SK-N-SH (cell line): ENCODE data around the gene PPHLN1. TPM values are rescaled to one million over a fixed set of nuclear protein-coding genes. Genes with fewer than 3 reads are reported as not detected.

ENCODE experiments used
- CTCF ChIA-PET: fragments of 300-600, 350-600 bp; formaldehyde crosslinking; extraction: SDS; loops from one replicate; lab custom pipeline; 2021; lab: Yijun Ruan, JAX
- POLR2A ChIA-PET: fragments of 350-600 bp; sonication (Branson Sonifier 250); formaldehyde crosslinking; extraction: SDS; loops from one replicate; lab custom pipeline; 2020; ENCODE audit warnings: antibody characterized with exemption, inconsistent platforms; lab: Yijun Ruan, JAX
- DNase-seq: peaks from one replicate; pipeline ENCODE4 v3.0.0; 2012
- H2AFZ ChIP-seq: fragments of 200-600 bp; sonication (generic); 2 replicates; pipeline ENCODE4 v1.8.1; 2016; ENCODE audit warnings: antibody characterized with exemption, mild to moderate bottlenecking, low read depth
- H3F3A ChIP-seq: fragments of 200-600 bp; sonication (generic); replicated peaks from 2 replicates; pipeline ENCODE3; 2016; ENCODE audit warnings: antibody characterized with exemption, mild to moderate bottlenecking; ENCODE audit not compliant: insufficient read depth
- H3K27ac ChIP-seq, 2 experiments: fragments of 200-500 bp in 1 of 2; fragments of 200-600 bp in 1 of 2; sonication (Bioruptor generic) in 1 of 2; sonication (generic), shearing (Covaris generic) in 1 of 2; 2 replicates each; pipeline versions ENCODE4 v1.5.1 to v1.6.1; 2014 to 2016; ENCODE audit warnings: low read depth in 2 of 2, inconsistent platforms in 1 of 2, low read length in 1 of 2, mild to moderate bottlenecking in 1 of 2, mixed read lengths in 1 of 2
- H3K27me3 ChIP-seq: fragments of 200-600 bp; sonication (generic), shearing (Covaris generic); 2 replicates; pipeline ENCODE4 v1.6.1; 2016; ENCODE audit warnings: mixed run types; ENCODE audit not compliant: insufficient read depth
- H3K36me3 ChIP-seq, 2 experiments: fragments of 200-500 bp in 1 of 2; fragments of 200-600 bp in 1 of 2; sonication (Bioruptor generic) in 1 of 2; sonication (generic) in 1 of 2; replicated peaks in 1 of 2; 2 replicates each; pipeline versions ENCODE3 to v1.5.1; 2014 to 2016; ENCODE audit warnings: low read length in 1 of 2, mild to moderate bottlenecking in 1 of 2; ENCODE audit not compliant: insufficient read depth in 2 of 2, control insufficient read depth in 1 of 2
- H3K4me1 ChIP-seq, 2 experiments: fragments of 200-500 bp in 1 of 2; fragments of 200-600 bp in 1 of 2; sonication (Bioruptor generic) in 1 of 2; sonication (generic), shearing (Covaris generic) in 1 of 2; 2 replicates each; pipeline versions ENCODE4 v1.5.1 to v1.6.1; 2014 to 2016; ENCODE audit warnings: low read depth in 1 of 2, low read length in 1 of 2, mixed run types in 1 of 2; ENCODE audit not compliant: insufficient read depth in 2 of 2, control insufficient read depth in 1 of 2
- H3K4me2 ChIP-seq: fragments of 200-600 bp; sonication (generic), shearing (Covaris generic); 2 replicates; pipeline ENCODE4 v1.6.1; 2017; ENCODE audit warnings: mixed run types
- H3K4me3 ChIP-seq, 2 experiments: fragments of 200-500 bp in 1 of 2; fragments of 200-600 bp in 1 of 2; sonication (Bioruptor generic) in 1 of 2; sonication (generic), shearing (Covaris generic) in 1 of 2; 2 replicates each; pipeline versions ENCODE4 v1.5.1 to v1.8.1; 2014 to 2016; ENCODE audit warnings: low read depth in 2 of 2, inconsistent platforms in 1 of 2, low read length in 1 of 2, mild to moderate bottlenecking in 1 of 2, mixed read lengths in 1 of 2, moderate library complexity in 1 of 2
- H3K79me2 ChIP-seq: fragments of 200-600 bp; sonication (generic); 2 replicates; pipeline ENCODE4 v1.8.1; 2017; ENCODE audit warnings: mild to moderate bottlenecking; ENCODE audit not compliant: insufficient read depth
- H3K9ac ChIP-seq: fragments of 200-600 bp; sonication (generic); 2 replicates; pipeline ENCODE4 v1.6.1; 2017; ENCODE audit warnings: mixed run types
- H3K9me2 ChIP-seq: fragments of 200-600 bp; sonication (generic); 2 replicates; pipeline ENCODE4 v1.6.1; 2017; ENCODE audit warnings: mixed run types
- H3K9me3 ChIP-seq: fragments of 200-600 bp; sonication (generic); 2 replicates; pipeline ENCODE4 v1.6.1; 2017; ENCODE audit warnings: mixed run types, mild to moderate bottlenecking, moderate library complexity
- H4K20me1 ChIP-seq: fragments of 200-600 bp; sonication (generic); 2 replicates; pipeline ENCODE4 v1.6.1; 2017; ENCODE audit warnings: mild to moderate bottlenecking, mixed run types; ENCODE audit not compliant: insufficient read depth
- CHD2 ChIP-seq: fragments of 150-350 bp; IDR thresholded peaks from 2 replicates; pipeline ENCODE4 v1.6.1; 2018; ENCODE audit warnings: low read length; ENCODE audit not compliant: partially characterized antibody
- ELF1 ChIP-seq: IDR thresholded peaks from 2 replicates; pipeline ENCODE4 v1.4.0; 2012
- EP300 ChIP-seq, 2 experiments: IDR thresholded peaks; 2 replicates each; pipeline versions ENCODE4 v1.4.0 to v1.6.1; 2012; ENCODE audit warnings: borderline replicate concordance in 1 of 2, low read depth in 1 of 2, low read length in 1 of 2
- EZH2phosphoT487 ChIP-seq: fragments of 200-600 bp; sonication (generic); IDR thresholded peaks from 2 replicates; pipeline ENCODE4 v1.6.1; 2017; ENCODE audit warnings: low read depth, mixed run types, mild to moderate bottlenecking, antibody characterized with exemption, moderate library complexity, borderline replicate concordance
- FOSL2 ChIP-seq: IDR thresholded peaks from 2 replicates; pipeline ENCODE4 v1.4.0; 2012; ENCODE audit warnings: low read depth, mild to moderate bottlenecking, moderate library complexity, borderline replicate concordance
- FOXM1 ChIP-seq: IDR thresholded peaks from 2 replicates; pipeline ENCODE4 v1.4.0; 2012; ENCODE audit warnings: low read depth, mild to moderate bottlenecking
- GABPA ChIP-seq: IDR thresholded peaks from 2 replicates; pipeline ENCODE4 v1.4.0; 2012; ENCODE audit warnings: low read depth, mild to moderate bottlenecking
- GATA2 ChIP-seq: sonication (generic); formaldehyde crosslinking; IDR thresholded peaks from 2 replicates; pipeline ENCODE4 v1.5.0; 2020; ENCODE audit warnings: mild to moderate bottlenecking, missing genetic modification reagents
- NRF1 ChIP-seq: IDR thresholded peaks from 2 replicates; pipeline ENCODE4 v1.6.1; 2012; ENCODE audit warnings: low read depth, mild to moderate bottlenecking, low read length
- RAD21 ChIP-seq: IDR thresholded peaks from 2 replicates; pipeline ENCODE4 v1.6.1; 2012; ENCODE audit warnings: mild to moderate bottlenecking, low read length
- RFX5 ChIP-seq: IDR thresholded peaks from 2 replicates; pipeline ENCODE4 v1.6.1; 2012; ENCODE audit warnings: mild to moderate bottlenecking, improper control_type of control experiment, low read length
- SIN3A ChIP-seq: IDR thresholded peaks from 2 replicates; pipeline ENCODE4 v1.6.1; 2012; ENCODE audit warnings: low read depth, mild to moderate bottlenecking, low read length, moderate library complexity, borderline replicate concordance
- SMC3 ChIP-seq: IDR thresholded peaks from 2 replicates; pipeline ENCODE4 v1.6.1; 2012; ENCODE audit warnings: low read depth, low read length, improper control_type of control experiment
- TCF12 ChIP-seq: IDR thresholded peaks from 2 replicates; pipeline ENCODE4 v1.4.0; 2012
- YY1 ChIP-seq: IDR thresholded peaks from 2 replicates; pipeline ENCODE4 v1.4.0; 2012; ENCODE audit warnings: low read depth, mild to moderate bottlenecking
- WGBS: methylation state at CpG from one replicate; pipeline ENCODE4 v1.1.6; 2017; ENCODE audit warnings: low lambda C conversion rate; 5-methylcytosine and 5-hydroxymethylcytosine counted together
- polyA plus RNA-seq, 3 experiments: library from polyadenylated mRNA; depleted of rRNA; stranded (reverse); fragments of >200 nt; gene quantifications; 2 replicates each; pipeline ENCODE4 v1.2.3, GENCODE V29; 2012
- TF ChIP-seq, protein P1 (sequence below): fragments of 200-600 bp; sonication (generic); IDR thresholded peaks from 2 replicates; pipeline ENCODE4 v1.6.1; 2017; ENCODE audit warnings: antibody characterized with exemption, mild to moderate bottlenecking, moderate library complexity
- TF ChIP-seq, protein P2 (sequence below): IDR thresholded peaks from 2 replicates; pipeline ENCODE4; 2012
- TF ChIP-seq, protein P3 (sequence below): IDR thresholded peaks from 2 replicates; pipeline ENCODE4 v1.4.0; 2012; ENCODE audit warnings: low read depth, borderline replicate concordance
- TF ChIP-seq, protein P4 (sequence below): IDR thresholded peaks from 2 replicates; pipeline ENCODE4 v1.6.1; 2012; ENCODE audit warnings: mild to moderate bottlenecking, low read depth, low read length, moderate library complexity
- TF ChIP-seq, protein P5 (sequence below): IDR thresholded peaks from 2 replicates; pipeline ENCODE4 v1.4.0; 2012; ENCODE audit warnings: low read depth, borderline replicate concordance

The PPHLN1 gene
- polyA plus RNA-seq, 1 of the 3 experiments (the other 2 are of a cell fraction): 55.4 TPM

DNA sequence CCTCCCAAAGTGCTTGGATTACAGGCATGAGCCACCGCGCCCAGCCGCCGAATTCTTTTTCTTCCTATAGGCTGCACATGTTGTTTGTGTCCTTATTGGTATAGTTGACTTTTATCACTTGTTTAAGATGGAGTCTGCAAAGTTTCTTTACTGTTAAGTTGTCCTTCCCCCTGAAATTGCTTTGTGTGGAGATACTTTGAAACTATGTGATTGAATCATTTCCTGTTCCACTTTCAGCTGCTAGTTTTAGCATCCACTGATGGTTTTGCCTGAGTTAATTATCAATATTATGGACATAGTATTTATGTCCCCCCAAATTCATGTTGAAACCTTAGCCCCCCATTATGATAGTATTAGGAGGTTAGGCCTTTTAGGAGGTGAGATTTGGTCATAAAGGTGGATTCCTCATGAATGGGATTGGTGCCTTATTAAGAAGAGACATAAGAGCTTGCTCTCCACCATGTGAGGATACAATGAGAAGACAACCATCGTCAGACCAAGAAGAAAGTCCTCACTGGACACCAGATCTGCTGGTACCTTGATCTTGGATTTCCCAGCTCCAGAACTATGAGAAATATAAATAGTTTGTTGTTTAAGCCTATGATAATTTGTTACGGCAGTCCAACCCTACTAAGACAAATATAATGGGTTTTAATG, 34.9 kb downstream of the PPHLN1 start:
- Histone ChIP-seq H3F3A (peaks cover 4% of the 10 kb centered on the region), H3K9ac (no peak overlapping the region), H3K9me3 (no peaks in the 10 kb centered on the region), H3K79me2 (peaks cover 42% of the 10 kb centered on the region)
- TF ChIP-seq CHD2: no peak
- TF ChIP-seq RFX5: no peak
- TF ChIP-seq, protein P1, sequence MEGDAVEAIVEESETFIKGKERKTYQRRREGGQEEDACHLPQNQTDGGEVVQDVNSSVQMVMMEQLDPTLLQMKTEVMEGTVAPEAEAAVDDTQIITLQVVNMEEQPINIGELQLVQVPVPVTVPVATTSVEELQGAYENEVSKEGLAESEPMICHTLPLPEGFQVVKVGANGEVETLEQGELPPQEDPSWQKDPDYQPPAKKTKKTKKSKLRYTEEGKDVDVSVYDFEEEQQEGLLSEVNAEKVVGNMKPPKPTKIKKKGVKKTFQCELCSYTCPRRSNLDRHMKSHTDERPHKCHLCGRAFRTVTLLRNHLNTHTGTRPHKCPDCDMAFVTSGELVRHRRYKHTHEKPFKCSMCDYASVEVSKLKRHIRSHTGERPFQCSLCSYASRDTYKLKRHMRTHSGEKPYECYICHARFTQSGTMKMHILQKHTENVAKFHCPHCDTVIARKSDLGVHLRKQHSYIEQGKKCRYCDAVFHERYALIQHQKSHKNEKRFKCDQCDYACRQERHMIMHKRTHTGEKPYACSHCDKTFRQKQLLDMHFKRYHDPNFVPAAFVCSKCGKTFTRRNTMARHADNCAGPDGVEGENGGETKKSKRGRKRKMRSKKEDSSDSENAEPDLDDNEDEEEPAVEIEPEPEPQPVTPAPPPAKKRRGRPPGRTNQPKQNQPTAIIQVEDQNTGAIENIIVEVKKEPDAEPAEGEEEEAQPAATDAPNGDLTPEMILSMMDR: no peak
- TF ChIP-seq NRF1: no peak
- TF ChIP-seq GABPA: no peak
- TF ChIP-seq, protein P2, sequence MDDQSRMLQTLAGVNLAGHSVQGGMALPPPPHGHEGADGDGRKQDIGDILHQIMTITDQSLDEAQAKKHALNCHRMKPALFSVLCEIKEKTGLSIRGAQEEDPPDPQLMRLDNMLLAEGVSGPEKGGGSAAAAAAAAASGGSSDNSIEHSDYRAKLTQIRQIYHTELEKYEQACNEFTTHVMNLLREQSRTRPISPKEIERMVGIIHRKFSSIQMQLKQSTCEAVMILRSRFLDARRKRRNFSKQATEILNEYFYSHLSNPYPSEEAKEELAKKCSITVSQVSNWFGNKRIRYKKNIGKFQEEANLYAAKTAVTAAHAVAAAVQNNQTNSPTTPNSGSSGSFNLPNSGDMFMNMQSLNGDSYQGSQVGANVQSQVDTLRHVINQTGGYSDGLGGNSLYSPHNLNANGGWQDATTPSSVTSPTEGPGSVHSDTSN: no peak
- TF ChIP-seq FOXM1: no peak
- no peak for TF ChIP-seq ELF1
- TF ChIP-seq TCF12: no peak
- TF ChIP-seq, protein P3, sequence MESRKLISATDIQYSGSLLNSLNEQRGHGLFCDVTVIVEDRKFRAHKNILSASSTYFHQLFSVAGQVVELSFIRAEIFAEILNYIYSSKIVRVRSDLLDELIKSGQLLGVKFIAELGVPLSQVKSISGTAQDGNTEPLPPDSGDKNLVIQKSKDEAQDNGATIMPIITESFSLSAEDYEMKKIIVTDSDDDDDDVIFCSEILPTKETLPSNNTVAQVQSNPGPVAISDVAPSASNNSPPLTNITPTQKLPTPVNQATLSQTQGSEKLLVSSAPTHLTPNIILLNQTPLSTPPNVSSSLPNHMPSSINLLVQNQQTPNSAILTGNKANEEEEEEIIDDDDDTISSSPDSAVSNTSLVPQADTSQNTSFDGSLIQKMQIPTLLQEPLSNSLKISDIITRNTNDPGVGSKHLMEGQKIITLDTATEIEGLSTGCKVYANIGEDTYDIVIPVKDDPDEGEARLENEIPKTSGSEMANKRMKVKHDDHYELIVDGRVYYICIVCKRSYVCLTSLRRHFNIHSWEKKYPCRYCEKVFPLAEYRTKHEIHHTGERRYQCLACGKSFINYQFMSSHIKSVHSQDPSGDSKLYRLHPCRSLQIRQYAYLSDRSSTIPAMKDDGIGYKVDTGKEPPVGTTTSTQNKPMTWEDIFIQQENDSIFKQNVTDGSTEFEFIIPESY: no peak
- TF ChIP-seq, protein P4, sequence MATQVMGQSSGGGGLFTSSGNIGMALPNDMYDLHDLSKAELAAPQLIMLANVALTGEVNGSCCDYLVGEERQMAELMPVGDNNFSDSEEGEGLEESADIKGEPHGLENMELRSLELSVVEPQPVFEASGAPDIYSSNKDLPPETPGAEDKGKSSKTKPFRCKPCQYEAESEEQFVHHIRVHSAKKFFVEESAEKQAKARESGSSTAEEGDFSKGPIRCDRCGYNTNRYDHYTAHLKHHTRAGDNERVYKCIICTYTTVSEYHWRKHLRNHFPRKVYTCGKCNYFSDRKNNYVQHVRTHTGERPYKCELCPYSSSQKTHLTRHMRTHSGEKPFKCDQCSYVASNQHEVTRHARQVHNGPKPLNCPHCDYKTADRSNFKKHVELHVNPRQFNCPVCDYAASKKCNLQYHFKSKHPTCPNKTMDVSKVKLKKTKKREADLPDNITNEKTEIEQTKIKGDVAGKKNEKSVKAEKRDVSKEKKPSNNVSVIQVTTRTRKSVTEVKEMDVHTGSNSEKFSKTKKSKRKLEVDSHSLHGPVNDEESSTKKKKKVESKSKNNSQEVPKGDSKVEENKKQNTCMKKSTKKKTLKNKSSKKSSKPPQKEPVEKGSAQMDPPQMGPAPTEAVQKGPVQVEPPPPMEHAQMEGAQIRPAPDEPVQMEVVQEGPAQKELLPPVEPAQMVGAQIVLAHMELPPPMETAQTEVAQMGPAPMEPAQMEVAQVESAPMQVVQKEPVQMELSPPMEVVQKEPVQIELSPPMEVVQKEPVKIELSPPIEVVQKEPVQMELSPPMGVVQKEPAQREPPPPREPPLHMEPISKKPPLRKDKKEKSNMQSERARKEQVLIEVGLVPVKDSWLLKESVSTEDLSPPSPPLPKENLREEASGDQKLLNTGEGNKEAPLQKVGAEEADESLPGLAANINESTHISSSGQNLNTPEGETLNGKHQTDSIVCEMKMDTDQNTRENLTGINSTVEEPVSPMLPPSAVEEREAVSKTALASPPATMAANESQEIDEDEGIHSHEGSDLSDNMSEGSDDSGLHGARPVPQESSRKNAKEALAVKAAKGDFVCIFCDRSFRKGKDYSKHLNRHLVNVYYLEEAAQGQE: no peak
- TF ChIP-seq GATA2 (CRISPR knock-in tag): no peak
- no peak for TF ChIP-seq SIN3A
- no peak for TF ChIP-seq SMC3
- TF ChIP-seq RAD21: no peak
- TF ChIP-seq YY1: no peak
- TF ChIP-seq, protein P5, sequence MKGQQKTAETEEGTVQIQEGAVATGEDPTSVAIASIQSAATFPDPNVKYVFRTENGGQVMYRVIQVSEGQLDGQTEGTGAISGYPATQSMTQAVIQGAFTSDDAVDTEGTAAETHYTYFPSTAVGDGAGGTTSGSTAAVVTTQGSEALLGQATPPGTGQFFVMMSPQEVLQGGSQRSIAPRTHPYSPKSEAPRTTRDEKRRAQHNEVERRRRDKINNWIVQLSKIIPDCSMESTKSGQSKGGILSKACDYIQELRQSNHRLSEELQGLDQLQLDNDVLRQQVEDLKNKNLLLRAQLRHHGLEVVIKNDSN: no peak
- TF ChIP-seq EZH2phosphoT487: no peak
- no peak for TF ChIP-seq EP300 (IDR thresholded peaks at IDR 0.05; ENCODE audit: borderline replicate concordance in 1 of 2, low read depth in 1 of 2, low read length in 1 of 2)
- TF ChIP-seq FOSL2: no peak
- TF ChIP-seq, all 33 proteins: peak for 0
- H2AFZ ChIP-seq: no peak overlapping the region
- H4K20me1 ChIP-seq: no peaks in the 10 kb centered on the region
- no peak for DNase-seq
- peaks cover 25% of the 10 kb centered on the region in 2 experiments for H3K36me3 ChIP-seq
- no peaks in the 10 kb centered on the region for H3K9me2 ChIP-seq
- H3K4me2 ChIP-seq: no peak overlapping the region
- no peak overlapping the region for H3K4me3 ChIP-seq
- peaks cover 0 to 2% of the 10 kb centered on the region in 2 experiments; a peak in 2 of 4 replicates for H3K4me1 ChIP-seq
- ChIA-PET POLR2A (no interaction called here), CTCF (interaction anchor here (0.9 to 2.6 kb wide), 3 partner anchors 8 to 29 kb away, joined by 3 to 14 read pairs (median 8); no protein-coding TSS in a partner anchor)
- no peaks in the 10 kb centered on the region for H3K27me3 ChIP-seq
- H3K27ac ChIP-seq: no peak overlapping the region
- WGBS: 85% methylated on average over 6 of the region's 6 CpGs
